NT2/D1 (cell line): ENCODE results near the gene THYN1.

ENCODE experiments used
- SUZ12 ChIP-seq: IDR thresholded peaks from 2 replicates; pipeline ENCODE4 v1.6.1; 2011; ENCODE audit not compliant: insufficient read length, insufficient read depth; ENCODE audit errors: extremely low read depth
- ZNF274 ChIP-seq: IDR thresholded peaks from 2 replicates; pipeline ENCODE4 v1.6.1; 2011; ENCODE audit warnings: mild to moderate bottlenecking, low read depth, low read length

DNA sequence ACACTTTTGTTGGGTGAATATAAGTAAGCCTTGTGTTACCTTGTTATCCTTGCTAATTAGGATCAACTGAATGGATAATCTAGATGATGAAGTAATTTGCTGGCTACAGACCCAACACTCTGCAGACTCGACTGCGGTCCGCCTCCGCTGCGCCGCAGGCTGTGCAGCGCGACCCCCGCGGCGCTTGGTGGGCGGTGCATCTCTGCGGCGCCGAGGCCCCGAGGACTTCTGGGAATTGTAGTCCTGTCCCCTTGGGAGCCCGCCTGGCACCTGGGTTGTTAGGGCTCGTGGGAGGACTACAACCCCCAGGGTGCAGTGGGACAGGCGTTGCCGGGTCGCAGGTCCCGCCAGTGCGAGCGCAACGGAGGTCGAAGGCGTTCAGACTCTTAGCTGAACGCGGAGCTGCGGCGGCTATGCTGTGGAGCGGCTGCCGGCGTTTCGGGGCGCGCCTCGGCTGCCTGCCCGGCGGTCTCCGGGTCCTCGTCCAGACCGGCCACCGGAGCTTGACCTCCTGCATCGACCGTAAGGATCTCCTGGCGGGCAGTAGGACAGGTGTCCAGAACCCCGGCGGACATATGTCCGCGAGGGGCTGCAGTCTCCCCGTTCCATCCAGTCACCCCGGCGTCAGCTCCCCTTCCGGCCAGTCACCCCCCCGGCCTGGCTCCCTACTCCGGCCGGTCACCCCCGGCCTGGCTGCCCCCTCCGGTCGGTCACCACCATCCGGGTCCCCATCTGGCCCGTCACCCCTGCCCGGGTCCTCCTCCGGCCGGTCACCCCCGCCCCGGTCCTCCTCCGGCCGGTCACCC, at the start of gene THYN1, which contains the start of gene ACAD8:
- TF ChIP-seq SUZ12 = no peak
- no peak for TF ChIP-seq ZNF274
